Erythroblast (primary cell): Measurements from ENCODE around the gene ARPC1B.

Experiments used
- GATA1 ChIP-seq: IDR thresholded peaks from 2 replicates; pipeline ENCODE4 v1.6.1; 2011; ENCODE audit warnings: low read depth, mild to moderate bottlenecking, control low read depth, low read length, moderate library complexity
- POLR2A ChIP-seq: IDR thresholded peaks from 2 replicates; pipeline ENCODE4 v1.6.1; 2011; ENCODE audit warnings: mild to moderate bottlenecking, low read length

DNA sequence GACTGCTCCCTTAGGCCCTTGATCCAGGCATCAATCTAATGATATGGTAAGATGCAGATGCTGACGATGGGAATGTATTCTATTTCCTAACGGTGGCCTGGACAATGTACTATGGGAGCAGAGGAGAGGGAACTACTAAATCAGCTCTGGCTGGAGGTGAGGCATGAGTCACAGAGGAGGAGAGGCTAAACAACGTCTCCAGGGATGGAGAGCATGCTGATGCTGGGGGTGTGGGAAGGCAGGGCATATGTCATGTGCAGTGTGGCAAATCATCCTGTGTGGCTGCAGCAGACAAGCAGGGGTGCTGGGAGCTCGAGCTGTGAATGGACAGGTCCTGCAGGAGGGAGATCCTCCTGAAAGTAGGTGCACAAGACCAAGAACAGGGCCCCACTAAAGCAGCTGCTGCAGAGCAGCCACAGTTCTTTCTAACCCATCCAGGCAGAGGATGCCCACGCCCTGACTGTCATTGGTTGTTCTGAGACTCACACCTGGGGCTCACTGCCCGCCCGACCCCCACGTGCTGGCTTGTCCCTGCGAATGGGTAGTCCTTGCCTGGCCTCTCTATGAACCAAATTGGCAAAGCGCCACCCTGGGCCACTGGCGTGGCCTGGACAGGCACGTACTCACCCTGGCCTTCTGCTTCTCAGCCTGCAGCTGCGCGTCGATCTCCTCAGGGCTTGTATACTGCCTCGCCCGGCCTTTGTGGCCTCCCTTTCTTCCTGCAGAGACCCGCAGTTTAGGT lies 29.9 kb downstream of the ARPC1B start:
- TF ChIP-seq POLR2A (no peak), GATA1 (no peak)
